ENCODE results near the gene SALL3.

GRCh38 chr18:78934003-78934402 lies 45.6 kb upstream of the SALL3 start:
- TF ChIP-seq EZH2 (IDR thresholded peaks at IDR 0.05; ENCODE audit: low read depth, low read length, severe bottlenecking) (no peak), CTCF (IDR thresholded peaks at IDR 0.05; ENCODE audit: control extremely low read depth in 1 of 3, insufficient read depth in 1 of 3, low read depth in 1 of 3, low read length in 3 of 3) (no peak), YY1 (IDR thresholded peaks at IDR 0.05; ENCODE audit: low read depth, low read length) (no peak), FOSL1 (IDR thresholded peaks at IDR 0.05; ENCODE audit: insufficient read depth, low read depth, low read length) (no peak), PHF8 (conservative IDR thresholded peaks at IDR 0.05; ENCODE audit: low read depth, low read length) (no peak), USF2 (IDR thresholded peaks at IDR 0.05; ENCODE audit: low read length) (no peak)

Measured in H1 (cell line).